Left renal cortex interstitium (tissue), 4 donors: Measurements from ENCODE around the gene SPATA22. TPM values are rescaled to one million over a fixed set of nuclear protein-coding genes. Genes with fewer than 3 reads are reported as not detected.
A peak's percentile ranks its signal among the peaks of the same experiment; 100 is the strongest.
"Not testable (repeated sequence)": the region's sequence is repeated elsewhere in the genome, so short reads cannot be mapped to it uniquely, and the experiment has no call there.

Experiments used
- DNase-seq, 4 donors: peaks; one replicate each; pipeline ENCODE4 v3.0.0-alpha.2; 2013; ENCODE audit warnings: low read depth in 4 of 4, low spot score in 2 of 4, missing footprints in 1 of 4
- polyA plus RNA-seq, 4 donors: library from polyadenylated mRNA; unstranded; fragments of 120-200 nt; gene quantifications; one replicate each; pipeline ENCODE4 v1.2.1, GENCODE V29; 2013; ENCODE audit not compliant: insufficient read length in 4 of 4

SPATA22 gene
- polyA plus RNA-seq, 4 donors, result 1.4 to 2.4 TPM; not detected in 2

DNA sequence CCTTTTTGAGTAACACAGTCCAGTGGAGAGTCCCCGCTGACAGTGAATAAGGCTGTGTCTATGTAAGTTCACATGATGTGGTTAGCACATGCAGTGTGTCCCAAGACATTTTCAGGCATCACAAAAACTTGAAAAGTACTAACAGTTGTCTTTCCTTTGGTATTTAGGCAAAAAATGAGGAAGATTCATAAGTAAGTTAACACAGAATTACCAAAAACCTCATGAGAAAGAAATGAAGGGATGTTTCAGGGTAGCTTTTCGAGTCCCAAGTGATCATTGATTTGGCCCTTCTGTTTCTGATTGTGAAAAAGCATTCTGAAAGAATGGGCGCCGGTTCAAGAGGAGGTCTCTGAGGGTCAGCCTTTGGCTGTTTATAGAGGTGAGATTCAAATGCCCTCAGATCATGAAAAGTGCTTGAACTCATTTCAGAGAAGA, 3.6 kb upstream of the SPATA22 start:
- no peak for DNase-seq

DNA sequence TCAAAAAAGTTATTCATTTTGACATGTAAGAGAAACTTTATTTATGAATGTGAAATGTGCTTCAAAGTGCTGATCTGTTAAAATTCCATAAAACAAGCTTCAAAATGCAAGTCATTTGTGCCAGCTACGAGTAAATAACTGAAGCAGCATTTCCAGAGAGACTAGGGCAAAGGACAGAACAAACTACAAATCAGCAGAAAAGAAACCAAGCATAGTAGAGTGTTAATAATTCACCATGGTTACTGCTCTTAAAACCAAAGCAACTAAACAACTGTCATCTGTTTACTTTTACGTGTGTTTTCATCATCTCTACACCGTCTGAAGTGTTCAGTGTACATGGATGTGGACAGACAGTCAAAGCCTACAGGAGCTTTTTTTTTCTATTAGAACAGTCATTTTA, 2.6 kb upstream of the SPATA22 start:
- DNase-seq, result peak in 1 of 4 donors; percentile 8

DNA sequence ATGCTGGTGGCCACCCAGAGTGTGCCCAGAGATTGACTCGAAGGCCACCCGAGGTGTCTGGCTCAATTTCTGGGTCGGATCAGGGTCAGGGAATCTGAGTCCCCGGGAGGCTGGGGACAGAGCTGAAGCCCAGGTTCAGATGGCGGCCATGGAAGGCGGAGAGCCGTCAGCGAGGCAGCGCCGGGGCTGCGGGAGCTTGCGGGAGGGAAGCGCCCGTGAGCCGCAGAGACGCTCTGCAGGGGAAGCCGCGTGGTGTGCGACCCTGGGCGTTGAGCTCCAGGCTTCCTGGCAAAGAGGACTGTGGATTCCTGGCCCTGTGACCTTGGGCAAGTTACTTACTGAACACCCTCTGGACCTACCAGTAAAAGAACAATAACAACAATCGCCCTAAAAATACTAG, 518 bp upstream of the SPATA22 start:
- no peak for DNase-seq

DNA sequence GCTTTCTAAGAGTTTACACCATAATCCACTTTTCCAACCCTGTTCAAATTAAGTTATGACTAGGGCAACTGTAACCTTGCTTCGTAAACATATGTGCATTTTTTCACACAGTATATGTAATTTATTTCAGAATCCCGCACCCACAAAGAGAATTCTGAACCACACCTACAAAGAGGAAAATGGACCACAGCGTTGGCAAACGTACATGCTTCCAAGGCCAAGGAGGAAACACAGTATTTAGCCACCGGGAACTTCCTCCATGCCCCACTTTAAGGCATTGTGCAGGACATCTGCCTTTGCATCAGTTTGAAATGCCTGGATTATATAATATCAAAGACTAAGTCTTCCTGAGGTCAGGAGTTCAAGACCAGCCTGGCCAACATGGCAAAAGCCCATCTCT, 2.1 kb downstream of the SPATA22 start:
- DNase-seq, result no peak

DNA sequence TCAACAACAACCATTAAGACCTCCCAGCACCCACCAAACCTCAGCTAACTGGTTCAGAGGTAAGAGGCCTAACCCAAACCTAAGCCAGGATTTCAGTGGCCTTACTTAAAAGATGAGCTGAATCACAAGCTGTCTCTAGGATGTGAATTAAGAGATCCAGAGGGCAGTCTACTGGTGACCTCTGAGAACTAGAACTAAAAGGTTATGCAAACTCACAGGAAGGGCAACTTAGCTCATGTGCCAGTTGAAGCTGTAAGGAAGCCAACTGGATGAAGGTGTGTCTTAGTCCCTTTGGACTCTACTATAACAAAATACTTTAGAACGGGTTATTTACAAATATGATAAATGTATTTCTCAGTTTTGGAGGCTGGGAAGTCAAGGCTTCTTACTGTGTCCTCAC, 5.3 kb downstream of the SPATA22 start:
- not testable (repeated sequence) for DNase-seq

DNA sequence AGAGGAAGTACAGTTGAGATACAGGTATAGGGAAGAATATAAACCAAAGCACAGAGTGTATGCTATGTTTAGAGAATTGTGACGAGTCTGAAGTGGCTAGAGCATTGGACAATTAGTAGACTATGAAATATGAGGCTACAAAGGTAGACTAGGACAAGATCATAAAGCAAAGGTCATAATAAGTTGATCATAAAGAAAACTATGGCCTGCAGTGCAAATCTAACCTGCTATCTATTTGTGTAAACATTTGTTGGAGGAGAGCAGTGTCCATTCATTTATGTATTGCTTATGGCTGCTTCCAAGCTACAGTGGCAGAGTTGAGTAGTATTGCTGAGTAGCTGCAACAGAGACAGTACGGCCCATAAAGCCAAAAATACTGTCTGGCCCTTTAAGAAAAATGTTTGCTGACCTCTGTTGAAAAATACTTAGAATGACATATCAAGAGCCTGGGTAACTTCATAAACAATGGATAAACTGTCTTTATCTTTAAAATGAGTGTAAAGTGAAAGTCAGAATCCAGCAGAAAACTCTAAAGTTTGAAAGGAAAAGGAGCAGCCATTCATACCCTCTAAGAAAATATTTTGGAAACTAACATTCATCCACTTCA, 23.5 kb downstream of the SPATA22 start:
- no peak for DNase-seq

DNA sequence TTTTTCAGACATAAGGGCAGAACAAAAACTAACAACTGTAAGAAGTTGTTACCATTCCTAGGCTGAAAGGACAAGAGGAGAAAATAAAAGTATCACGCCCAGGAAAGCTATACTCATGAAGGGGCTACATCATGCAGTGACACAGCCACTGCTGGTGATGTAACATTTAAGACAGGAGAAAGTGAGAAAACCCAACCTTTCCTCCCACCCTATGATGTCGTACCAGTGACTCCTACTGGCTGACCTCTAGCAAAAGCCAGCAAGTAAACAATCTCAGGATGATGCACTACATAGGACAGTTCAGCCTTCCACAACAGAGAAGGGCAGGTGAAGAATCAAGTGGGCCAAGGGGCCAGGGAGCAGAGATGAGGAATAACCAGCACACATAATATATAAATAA, 24.0 kb downstream of the SPATA22 start:
- no peak for DNase-seq

DNA sequence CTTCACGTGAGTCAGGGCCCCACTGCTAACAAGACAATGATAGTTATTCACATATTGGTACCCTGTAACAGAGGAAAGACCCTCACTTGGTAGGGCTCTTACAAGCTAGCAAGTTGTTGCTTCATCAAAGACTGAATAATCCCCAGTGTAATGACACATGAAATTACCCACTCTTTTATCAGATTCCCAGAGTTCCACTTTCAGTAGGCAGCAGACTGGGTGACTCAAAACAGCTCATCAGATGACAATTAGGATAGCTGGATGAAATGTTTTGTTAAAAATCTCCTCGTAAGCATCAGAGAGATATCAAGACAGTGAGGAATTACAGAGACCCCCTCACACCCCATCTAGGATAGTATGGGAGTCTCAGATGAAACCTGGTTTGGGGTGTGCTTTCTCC, 31.2 kb downstream of the SPATA22 start:
- DNase-seq, result no peak

DNA sequence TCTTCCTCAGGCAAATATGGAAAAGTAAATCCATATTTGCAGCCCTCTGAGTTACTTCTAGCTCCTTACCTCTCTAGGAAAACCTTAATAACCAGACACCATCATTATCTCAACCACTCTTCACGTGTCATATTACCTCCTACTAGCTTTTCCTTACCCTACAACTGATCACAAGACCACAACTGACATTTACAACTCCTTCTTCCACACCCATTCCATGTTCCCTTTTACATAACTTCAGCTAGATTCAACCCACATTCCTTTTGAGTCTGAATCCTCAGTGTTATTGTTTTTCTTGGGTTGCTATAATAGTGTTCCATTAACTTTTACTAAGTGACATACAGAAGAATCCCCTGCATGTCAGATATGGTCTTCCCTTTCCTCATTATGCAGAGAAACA, 33.3 kb downstream of the SPATA22 start:
- DNase-seq, result no peak

DNA sequence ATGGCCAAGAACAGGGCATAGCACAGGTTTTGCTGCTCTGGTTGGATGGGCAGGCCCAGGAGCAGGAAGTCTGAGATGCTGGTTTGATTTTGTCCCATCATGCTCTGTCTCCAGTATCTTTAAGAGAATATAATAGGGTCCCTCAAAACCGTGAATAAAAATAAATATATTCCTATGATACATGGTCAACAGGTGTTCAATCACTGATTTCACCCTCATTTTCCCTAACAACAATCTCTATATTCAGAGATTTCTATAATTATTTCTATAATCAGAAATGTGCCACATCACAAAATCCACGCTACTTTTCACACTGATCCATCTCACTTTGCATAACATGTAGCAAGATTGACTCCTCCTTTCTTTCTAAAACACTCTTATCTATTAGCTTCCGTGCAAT, 37.9 kb downstream of the SPATA22 start, which contains the start of gene OR1E2:
Gene OR1E2 (minus strand): TSS at position 101 of the 400 bp plus-strand sequence. CDS start 0 bp downstream, at position 101.
- DNase-seq, result no peak

DNA sequence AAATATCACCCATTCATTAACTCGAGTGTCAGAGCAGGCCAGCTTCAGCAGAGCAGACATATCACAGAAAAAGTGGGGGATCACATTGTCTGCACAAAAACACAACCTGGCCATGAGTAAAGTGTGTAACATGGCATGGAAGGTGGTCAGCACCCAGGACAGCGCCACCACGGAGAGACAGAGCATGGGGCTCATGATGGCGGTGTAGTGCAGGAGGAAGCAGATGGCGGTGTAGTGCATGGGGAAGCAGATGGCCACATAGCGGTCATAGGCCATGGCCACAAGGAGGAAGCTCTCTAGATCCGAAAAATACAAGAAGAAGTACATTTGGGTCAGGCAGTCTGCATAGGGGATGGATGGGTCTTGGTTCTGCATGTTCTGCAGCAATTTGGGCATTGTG, 38.4 kb downstream of the SPATA22 start:
- DNase-seq, result not testable (repeated sequence)

DNA sequence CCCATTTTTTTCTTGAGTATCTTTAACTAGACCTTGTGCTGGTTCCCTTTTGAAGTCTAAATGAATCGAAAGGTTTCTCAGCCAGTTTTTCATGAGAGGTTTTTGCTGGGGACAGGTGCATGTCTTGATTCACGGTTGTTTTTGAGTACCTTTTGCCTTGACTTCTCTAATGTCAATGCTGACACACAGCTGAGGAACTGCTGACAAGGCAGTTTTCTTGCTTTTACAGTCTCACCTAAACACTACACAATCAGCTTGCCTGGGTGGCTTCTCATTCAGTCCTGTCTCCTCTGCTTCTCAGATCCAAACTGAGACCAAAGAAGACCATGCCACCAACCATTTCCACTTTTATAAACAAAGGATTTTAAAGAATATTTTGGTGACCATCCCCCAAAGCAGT, 53.4 kb downstream of the SPATA22 start:
- DNase-seq, result no peak

DNA sequence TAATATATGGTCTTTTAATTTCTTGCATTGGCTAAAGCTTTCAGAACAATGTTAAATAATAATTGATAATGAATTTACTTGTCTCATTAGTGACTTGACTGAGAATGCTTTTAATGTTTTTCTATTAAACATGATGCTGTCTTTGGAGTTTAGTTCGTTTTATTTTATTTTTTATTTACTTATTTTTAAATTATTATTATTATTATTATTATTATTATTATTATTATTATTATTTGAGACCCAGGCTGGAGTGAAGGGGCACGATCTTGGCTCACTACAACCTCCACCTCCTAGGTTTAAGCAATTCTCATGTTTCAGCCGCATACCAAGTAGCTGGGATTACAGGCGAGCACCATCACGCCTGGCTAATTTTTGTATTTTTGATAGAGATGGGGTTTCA, 56.0 kb downstream of the SPATA22 start:
- no peak for DNase-seq

DNA sequence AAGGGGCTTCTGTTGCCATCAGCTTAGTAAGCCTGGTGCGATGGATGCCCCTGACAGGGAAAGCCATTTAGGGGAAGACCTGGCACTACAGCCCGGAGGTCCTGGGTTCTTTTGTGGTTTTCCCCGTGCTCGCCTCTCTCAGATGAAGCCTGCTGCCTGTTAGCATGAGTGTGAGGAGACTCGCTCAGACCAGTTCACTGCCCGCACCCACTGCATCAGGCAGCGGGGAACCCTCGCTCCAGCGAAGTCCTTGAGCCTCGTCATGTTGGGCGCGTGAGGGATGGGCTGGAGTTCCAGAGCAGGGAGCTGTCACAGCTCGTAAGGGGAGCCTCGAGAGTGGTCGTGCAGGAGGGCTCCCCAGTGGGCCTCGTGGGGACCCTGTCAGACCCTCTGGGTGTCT, 59.4 kb downstream of the SPATA22 start:
- DNase-seq, result not testable (repeated sequence)

DNA sequence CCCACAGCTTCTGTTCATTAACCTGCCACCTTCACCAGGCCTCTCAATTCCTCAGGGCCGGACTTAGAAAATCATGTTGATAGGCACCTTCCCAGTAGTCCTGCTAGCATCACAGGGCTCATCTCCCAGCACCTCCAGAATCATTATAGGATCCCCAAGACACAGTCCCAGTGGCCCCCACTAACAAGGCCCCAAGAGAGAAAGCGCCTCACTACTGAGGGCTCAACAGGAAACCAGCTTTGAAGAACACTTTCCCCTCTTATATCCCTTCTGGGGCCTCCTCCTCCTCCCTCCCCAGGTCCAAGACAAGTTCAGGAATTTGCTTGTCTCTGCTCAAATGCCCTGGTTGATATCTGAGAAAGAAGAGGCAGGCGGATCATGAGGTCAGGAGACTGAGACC, 60.5 kb downstream of the SPATA22 start, which contains the start of gene OR3A3:
Gene OR3A3 (plus strand): TSS at position 301 of the 400 bp plus-strand sequence.
- no peak for DNase-seq

DNA sequence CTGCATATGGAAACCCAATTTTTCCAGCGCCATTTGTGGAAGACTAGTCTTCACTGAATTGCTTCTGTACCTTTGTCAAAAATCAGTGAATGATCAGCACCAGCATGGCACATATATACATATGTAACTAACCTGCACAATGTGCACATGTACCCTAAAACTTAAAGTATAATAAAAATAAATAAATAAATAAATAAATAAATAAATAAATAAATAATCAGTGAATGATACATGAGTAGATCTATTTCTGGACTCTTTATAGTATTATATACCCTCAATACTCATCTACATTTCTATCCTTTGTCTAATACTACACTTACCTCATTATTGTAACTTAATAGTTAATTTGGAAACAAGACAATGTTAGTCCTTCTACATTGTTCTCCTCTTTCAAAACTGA, 67.8 kb downstream of the SPATA22 start:
- DNase-seq, result not testable (repeated sequence)

DNA sequence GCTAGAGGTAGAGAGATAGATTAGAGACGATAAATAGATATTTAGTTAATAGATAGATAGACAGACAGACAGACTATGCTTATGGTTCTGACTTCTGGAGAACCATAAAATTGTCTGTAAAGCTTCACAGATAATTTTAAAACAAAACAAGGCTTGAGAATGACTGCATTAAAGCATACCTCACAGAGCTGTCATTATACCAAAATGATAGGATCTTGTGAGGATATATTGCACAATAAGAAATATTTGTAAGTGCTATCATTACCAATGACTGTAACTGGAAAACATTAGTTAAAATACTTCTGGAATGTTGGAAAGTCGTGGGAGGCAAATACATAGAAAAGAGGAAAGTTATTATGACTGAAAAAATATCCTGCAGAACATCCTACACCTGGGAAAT, 69.8 kb downstream of the SPATA22 start:
- no peak for DNase-seq

DNA sequence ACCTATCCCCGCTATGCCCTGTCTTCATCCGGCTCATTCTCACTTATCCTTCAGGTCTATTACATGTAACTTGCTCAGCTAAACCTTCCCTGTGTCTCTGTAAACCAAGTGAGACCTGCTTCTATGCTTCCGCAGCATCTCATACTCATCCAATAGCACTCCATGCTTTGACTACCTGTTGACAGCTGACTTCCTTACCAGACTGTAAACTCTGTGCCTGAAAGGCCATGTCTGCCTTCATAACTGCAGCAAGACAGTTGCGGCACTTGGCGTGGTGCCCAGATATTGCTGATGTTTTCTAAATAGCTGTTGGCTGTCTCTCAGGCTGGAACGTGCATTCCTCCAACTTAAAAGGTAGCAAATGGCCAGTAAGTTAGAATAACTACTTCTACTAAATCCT, 71.6 kb downstream of the SPATA22 start:
- DNase-seq, result no peak

DNA sequence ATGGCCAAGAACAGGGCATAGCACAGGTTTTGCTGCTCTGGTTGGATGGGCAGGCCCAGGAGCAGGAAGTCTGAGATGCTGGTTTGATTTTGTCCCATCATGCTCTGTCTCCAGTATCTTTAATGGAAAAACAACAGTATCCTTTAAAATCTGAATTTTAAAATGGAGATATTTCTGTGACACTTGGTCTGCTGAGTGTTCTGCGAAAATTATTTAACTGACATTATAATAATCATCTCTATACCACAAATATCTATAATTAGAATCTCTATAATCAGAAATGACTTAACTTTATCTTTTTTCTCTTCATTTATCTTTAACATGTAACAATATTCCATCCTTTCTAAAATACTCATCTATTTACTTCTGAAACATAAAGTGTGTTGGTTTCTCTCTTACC, 73.3 kb downstream of the SPATA22 start, which contains the start of gene OR1E1:
Gene OR1E1 (minus strand): TSS at position 101 of the 400 bp plus-strand sequence. CDS start 0 bp downstream, at position 101.
- no peak for DNase-seq

DNA sequence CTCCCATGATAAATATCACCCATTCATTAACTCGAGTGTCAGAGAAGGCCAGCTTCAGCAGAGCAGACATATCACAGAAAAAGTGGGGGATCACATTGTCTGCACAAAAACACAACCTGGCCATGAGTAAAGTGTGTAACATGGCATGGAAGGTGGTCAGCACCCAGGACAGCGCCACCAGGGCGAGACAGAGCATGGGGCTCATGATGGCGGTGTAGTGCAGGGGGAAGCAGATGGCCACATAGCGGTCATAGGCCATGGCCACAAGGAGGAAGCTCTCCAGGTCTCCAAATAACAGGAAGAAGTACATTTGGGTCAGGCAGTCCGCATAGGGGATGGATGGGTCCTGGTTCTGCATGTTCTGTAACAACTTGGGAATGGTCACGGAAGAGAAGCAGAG, 73.8 kb downstream of the SPATA22 start:
- not testable (repeated sequence) for DNase-seq
